HEK293T (cell line): Measurements from ENCODE around the gene DHX9.

ENCODE experiments used
- FOXK2 ChIP-seq: fragments of 450-650 bp; IDR thresholded peaks from 2 replicates; pipeline ENCODE4 v1.6.1; 2016; ENCODE audit warnings: mild to moderate bottlenecking
- FOXM1 ChIP-seq: fragments of 450-650 bp; IDR thresholded peaks from 2 replicates; pipeline ENCODE4 v1.6.1; 2017; ENCODE audit warnings: mild to moderate bottlenecking, borderline replicate concordance
- L3MBTL2 ChIP-seq: fragments of 450-650 bp; conservative IDR thresholded peaks from 2 replicates; pipeline ENCODE4 v1.6.1; 2016; ENCODE audit warnings: mild to moderate bottlenecking
- LEF1 ChIP-seq: fragments of 450-650 bp; IDR thresholded peaks from 2 replicates; pipeline ENCODE4 v1.6.1; 2017; ENCODE audit warnings: mild to moderate bottlenecking, borderline replicate concordance
- SP1 ChIP-seq: fragments of 450-650 bp; IDR thresholded peaks from 2 replicates; pipeline ENCODE4 v1.6.1; 2017
- SUZ12 ChIP-seq: fragments of 450-650 bp; IDR thresholded peaks from 2 replicates; pipeline ENCODE4 v1.6.1; 2016; ENCODE audit warnings: mild to moderate bottlenecking
- TARDBP ChIP-seq: fragments of 450-650 bp; IDR thresholded peaks from 2 replicates; pipeline ENCODE4 v1.6.1; 2016
- TF ChIP-seq, protein P1 (sequence below): fragments of 450-650 bp; IDR thresholded peaks from 2 replicates; pipeline ENCODE4 v1.6.1; 2016

DNA sequence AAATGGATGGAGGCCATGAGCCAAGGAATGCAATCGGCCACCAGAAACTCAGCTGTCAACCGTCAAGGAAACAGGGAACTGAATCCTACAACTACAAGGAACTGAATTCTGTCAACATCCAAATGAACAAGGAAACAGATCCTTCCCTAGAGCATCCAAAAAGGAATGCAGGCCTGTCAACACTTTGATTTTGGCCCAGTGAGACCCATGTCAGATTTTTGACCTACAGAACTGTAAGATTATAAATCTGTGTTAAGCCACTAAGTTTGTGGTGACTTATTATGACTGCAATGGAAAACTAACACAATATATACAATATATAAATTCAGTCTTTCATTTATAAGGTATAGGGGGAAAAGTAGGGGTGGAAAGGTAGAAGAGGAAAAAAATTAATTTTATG, 58.5 kb downstream of the DHX9 start:
- TF ChIP-seq LEF1 (no peak), FOXK2 (no peak), L3MBTL2 (no peak), TARDBP (no peak), SUZ12 (no peak), FOXM1 (no peak), SP1 (no peak)
- TF ChIP-seq, protein P1, sequence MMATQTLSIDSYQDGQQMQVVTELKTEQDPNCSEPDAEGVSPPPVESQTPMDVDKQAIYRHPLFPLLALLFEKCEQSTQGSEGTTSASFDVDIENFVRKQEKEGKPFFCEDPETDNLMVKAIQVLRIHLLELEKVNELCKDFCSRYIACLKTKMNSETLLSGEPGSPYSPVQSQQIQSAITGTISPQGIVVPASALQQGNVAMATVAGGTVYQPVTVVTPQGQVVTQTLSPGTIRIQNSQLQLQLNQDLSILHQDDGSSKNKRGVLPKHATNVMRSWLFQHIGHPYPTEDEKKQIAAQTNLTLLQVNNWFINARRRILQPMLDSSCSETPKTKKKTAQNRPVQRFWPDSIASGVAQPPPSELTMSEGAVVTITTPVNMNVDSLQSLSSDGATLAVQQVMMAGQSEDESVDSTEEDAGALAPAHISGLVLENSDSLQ = no peak
